NB4 (cell line): ENCODE data around the gene GGTA1.
"Not testable (repeated sequence)": the region's sequence is repeated elsewhere in the genome, so short reads cannot be mapped to it uniquely, and the experiment has no call there.

Experiments
- CTCF ChIP-seq: IDR thresholded peaks from one replicate; pipeline ENCODE4 v1.5.1; 2012; ENCODE audit warnings: low read depth, low read length
- POLR2A ChIP-seq: IDR thresholded peaks from 2 replicates; pipeline ENCODE4 v1.6.1; 2011; ENCODE audit warnings: mild to moderate bottlenecking; ENCODE audit not compliant: insufficient read length; ENCODE audit errors: extremely low read depth

GRCh38 chr9:121519688-121520087, 20.0 kb upstream of the GGTA1 start:
- TF ChIP-seq CTCF, POLR2A: not testable (repeated sequence)
